C4-2B (cell line): ENCODE measurements around the gene MAP2K3.
"Not testable (repeated sequence)": the region's sequence is repeated elsewhere in the genome, so short reads cannot be mapped to it uniquely, and the experiment has no call there.

Source experiments
- ZFX ChIP-seq: fragments of 450-650 bp; IDR thresholded peaks from 2 replicates; pipeline ENCODE4 v1.6.1; 2017
- TF ChIP-seq, protein P1 (sequence below): fragments of 450-650 bp; conservative IDR thresholded peaks from 2 replicates; pipeline ENCODE4 v1.5.1; 2017; ENCODE audit warnings: mild to moderate bottlenecking

DNA sequence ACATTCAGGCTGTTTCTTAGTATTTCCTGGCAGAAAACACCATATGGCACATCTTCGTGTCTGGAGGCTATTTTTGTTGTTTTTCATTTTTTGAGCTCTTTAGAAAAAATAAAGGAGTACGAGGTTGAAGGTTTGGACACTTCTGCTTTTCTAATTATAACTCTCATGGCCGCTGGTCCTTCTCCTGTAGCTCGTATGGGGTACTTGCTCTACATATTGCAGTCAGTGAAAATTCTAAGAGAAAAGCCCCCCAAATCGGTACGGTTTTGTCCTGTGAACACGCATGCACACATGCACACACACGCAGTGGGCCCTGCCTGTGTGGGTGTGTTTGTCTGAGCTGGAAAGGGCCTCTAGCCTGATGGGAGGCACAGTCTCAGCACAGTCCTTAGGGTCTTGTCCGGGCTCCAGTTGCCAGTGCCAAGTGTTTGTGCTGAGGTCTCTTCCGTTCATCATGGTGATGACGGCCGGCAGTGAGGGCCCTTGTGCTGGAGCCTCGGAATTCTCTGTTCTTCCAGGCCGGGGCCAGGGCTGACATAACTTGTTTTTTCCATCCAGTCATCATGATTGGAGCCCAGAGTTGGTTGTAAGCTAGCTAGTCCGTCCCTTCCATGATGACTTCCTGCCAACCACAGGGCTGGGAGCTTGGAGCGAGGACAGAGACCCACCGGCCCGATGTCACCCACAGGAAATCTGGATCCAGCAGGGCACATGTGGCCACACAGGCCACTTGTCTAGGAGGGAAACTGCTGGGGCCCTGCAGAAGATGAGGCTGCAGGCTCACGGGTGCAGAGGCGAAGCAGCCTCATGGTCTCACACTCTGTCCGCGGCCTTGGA, 26.5 kb downstream of the MAP2K3 start:
- TF ChIP-seq, protein P1, sequence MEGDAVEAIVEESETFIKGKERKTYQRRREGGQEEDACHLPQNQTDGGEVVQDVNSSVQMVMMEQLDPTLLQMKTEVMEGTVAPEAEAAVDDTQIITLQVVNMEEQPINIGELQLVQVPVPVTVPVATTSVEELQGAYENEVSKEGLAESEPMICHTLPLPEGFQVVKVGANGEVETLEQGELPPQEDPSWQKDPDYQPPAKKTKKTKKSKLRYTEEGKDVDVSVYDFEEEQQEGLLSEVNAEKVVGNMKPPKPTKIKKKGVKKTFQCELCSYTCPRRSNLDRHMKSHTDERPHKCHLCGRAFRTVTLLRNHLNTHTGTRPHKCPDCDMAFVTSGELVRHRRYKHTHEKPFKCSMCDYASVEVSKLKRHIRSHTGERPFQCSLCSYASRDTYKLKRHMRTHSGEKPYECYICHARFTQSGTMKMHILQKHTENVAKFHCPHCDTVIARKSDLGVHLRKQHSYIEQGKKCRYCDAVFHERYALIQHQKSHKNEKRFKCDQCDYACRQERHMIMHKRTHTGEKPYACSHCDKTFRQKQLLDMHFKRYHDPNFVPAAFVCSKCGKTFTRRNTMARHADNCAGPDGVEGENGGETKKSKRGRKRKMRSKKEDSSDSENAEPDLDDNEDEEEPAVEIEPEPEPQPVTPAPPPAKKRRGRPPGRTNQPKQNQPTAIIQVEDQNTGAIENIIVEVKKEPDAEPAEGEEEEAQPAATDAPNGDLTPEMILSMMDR = not testable (repeated sequence)
- not testable (repeated sequence) for TF ChIP-seq ZFX
